GM12891 (cell line): Measurements from ENCODE around the gene FBN2.

Experiments used
- PAX5 ChIP-seq: IDR thresholded peaks from 2 replicates; pipeline ENCODE4 v1.6.1; 2011; ENCODE audit warnings: low read length, moderate library complexity, mild to moderate bottlenecking; ENCODE audit not compliant: insufficient read depth, severe bottlenecking
- POLR2A ChIP-seq: IDR thresholded peaks from 2 replicates; pipeline ENCODE4 v1.6.1; 2011; ENCODE audit warnings: low read depth, low read length, control low read depth
- POLR2AphosphoS5 ChIP-seq: IDR thresholded peaks from 2 replicates; pipeline ENCODE4 v1.6.1; 2011; ENCODE audit warnings: low read depth, low read length, control low read depth
- POU2F2 ChIP-seq: IDR thresholded peaks from 2 replicates; pipeline ENCODE4 v1.6.1; 2011; ENCODE audit warnings: low read depth, mild to moderate bottlenecking, control low read depth, low read length, moderate library complexity
- SPI1 ChIP-seq: IDR thresholded peaks from 2 replicates; pipeline ENCODE4 v1.6.1; 2011; ENCODE audit warnings: low read depth, low read length, control low read depth
- TAF1 ChIP-seq: IDR thresholded peaks from 2 replicates; pipeline ENCODE4 v1.6.1; 2011; ENCODE audit warnings: low read depth, low read length, control low read depth

GRCh38 chr5:128253880-128254279 is 284.2 kb downstream of the FBN2 start:
- TF ChIP-seq POLR2A (no peak), TAF1 (no peak), POLR2AphosphoS5 (no peak), SPI1 (no peak), PAX5 (no peak), POU2F2 (no peak)
